Measurements from ENCODE around the gene BRPF3.

DNA sequence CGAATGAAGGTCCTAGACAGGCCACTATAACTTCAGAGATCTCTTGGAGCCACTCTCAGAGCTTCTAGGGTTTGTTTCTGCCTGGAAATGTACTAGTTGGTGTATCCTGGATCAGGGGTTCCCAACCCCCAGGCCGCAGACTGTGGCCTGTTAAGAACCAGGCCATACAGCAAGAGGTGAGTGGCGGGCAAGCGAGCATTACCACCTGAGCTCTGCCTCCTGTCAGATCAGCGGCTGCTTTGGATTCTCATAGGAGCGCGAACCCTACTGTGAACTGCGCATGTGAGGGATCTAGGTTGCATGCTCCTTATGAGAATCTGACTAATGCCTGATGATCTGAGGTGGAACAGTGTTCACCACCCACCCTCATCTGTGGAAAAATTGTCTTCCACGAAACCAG lies 2.4 kb downstream of the BRPF3 start:
- TF ChIP-seq CTCF (conservative IDR thresholded peaks at IDR 0.05) (no peak), ZFX (IDR thresholded peaks at IDR 0.05) (no peak)
